Mucosa of stomach (tissue), 1 donor: ENCODE data around the gene EARS2.

Experiments
- H3K27me3 ChIP-seq: one replicate; pipeline ENCODE4 v1.7.0; 2013; ENCODE audit warnings: mild to moderate bottlenecking, low read length; ENCODE audit not compliant: control insufficient read depth, insufficient read depth
- H3K36me3 ChIP-seq: one replicate; pipeline ENCODE4 v1.7.0; 2013; ENCODE audit warnings: low read length; ENCODE audit not compliant: control insufficient read depth, insufficient read depth
- H3K4me1 ChIP-seq: one replicate; pipeline ENCODE4 v1.7.0; 2013; ENCODE audit warnings: mild to moderate bottlenecking, low read length; ENCODE audit not compliant: control insufficient read depth, insufficient read depth
- H3K4me3 ChIP-seq: one replicate; pipeline ENCODE4 v1.7.0; 2013; ENCODE audit warnings: low read length
- H3K9ac ChIP-seq: one replicate; pipeline ENCODE4 v1.7.0; 2013; ENCODE audit warnings: mild to moderate bottlenecking, low read length, moderate library complexity
- H3K9me3 ChIP-seq: one replicate; pipeline ENCODE4 v1.7.0; 2013; ENCODE audit warnings: mild to moderate bottlenecking, low read length, moderate library complexity; ENCODE audit not compliant: control insufficient read depth
- donor health status: Pancreatic carcinoma.

EARS2 gene

DNA sequence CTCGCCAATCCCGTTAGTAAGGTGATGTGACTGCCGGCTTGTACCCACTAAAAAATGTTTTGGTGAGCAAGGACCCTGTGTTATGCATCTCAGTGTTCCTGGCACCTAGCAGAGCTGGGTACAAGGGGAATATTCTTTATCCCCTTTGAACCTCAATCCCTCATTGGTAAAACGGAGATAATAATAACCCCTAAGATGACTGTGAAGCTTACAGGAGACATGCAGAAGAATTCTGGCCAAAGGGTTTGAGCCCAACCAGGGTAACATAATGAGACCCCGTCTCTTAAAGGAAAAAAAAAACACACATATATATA lies 47.8 kb downstream of the EARS2 start:
- peak overlapping the region; percentile 71 for H3K9ac ChIP-seq
- H3K27me3 ChIP-seq = no peaks in the 10 kb centered on the region
- no peaks in the 10 kb centered on the region for H3K9me3 ChIP-seq
- H3K36me3 ChIP-seq = no peaks in the 10 kb centered on the region
- H3K4me3 ChIP-seq = peak overlapping the region; percentile 65
- peaks cover 21% of the 10 kb centered on the region for H3K4me1 ChIP-seq

DNA sequence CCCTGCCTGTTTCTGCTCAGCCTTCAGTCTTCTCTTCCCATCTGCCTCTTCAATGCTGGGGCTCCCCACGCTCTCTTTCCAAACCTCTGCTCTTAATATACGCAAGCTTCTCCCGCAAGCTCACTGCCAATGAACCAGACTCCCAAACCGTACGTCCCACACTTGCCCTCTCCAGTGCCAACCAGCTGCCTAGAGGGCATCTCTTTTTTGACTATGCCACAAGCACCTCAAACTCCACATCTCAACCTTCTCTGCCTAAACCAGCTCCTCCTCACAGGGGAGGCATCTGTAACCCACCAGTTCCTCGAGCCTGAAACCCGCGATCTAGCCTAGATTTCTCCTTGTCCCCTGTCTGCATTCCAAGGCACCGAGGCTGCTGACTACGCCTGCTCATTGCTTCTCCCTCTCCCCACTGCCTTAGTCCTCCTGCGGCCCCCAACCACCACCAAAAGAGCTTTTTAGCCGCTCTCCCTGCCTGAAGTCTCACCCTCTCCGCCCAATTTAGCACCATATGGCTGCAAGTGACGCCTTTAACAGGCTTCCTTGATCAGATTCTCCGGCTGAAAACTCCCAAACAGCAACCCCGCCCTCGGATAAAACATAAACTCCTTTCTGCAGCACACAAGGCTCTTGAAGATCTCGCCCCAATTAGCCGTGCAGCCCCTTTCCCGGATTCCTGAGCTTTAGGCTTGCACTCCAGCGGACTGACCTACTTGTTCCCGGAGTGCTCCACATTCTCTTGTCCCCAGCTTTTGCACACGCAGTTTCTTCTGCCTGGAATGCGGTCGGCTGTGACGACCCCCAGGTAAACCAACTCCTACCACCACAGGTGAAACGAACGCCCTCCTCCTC lies 48.3 kb downstream of the EARS2 start:
- Histone ChIP-seq H3K9ac (peak overlapping the region; percentile 71), H3K4me1 (peaks cover 24% of the 10 kb centered on the region), H3K27me3 (no peaks in the 10 kb centered on the region), H3K36me3 (no peaks in the 10 kb centered on the region), H3K4me3 (peak overlapping the region; percentile 65), H3K9me3 (no peaks in the 10 kb centered on the region)

DNA sequence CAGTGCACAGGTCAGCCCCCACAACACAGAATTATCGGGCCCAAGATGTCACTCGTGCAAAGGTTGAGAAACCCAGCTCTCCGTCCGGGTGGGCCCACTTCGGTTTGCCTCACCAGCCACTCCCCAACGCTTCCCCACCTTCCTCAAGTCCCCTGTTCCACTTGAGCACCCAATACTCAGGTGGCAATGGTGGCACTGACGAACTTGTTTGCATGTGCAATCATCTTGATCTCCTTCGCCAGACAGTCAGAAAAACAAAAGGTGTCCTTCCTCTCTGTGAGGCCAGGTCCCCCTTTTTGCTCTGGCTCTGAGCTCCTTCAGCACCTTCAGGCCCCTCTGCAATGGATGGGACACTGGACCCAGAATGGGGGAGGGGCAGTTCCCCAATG lies 50.5 kb downstream of the EARS2 start:
- peaks cover 37% of the 10 kb centered on the region for H3K4me1 ChIP-seq

DNA sequence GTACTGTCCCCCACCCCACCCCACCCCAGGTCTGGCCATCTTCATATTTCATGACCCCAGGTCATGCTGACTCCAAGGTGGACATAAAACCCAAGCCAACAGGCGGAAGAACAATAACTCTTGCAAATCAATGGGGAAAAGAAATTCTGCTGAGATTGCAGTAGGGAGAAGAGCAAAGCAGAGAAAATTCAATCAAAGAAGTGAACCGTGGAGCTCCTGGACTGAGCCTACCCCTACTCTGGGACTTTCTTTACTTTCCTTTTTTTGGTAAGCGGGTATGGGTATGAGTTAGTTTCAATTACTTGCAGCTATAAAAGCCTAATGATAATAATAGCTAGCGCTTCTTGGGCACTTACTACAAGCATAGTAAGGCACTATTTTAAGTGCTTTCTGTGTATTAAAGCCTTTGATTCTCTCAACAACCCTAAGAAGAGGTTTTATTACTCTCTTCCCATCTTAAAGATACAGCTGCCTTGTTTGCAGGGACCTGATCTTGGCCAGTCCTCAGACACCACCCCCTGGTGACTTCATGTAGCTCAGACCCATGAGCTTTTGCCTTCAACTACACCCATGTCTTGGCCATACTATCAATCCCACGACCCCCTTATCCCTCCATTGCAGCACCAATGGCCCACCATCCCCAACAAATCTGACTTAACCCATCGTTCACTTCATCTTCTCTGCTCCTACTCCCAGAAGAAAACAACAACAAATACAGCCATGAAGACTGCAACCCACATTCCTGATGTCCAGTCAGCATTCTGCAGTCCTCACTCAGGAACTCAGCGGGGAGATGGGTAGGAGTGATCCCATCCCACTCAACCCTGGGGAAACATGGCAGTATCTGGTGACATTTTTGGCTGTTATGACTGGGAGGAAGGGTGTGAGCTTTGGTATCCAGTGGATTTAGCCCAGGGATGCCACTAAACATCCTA lies 51.2 kb downstream of the EARS2 start:
- Histone ChIP-seq H3K9ac (no peak overlapping the region), H3K36me3 (no peaks in the 10 kb centered on the region)

More for the DNA sequence above, 50.5 kb downstream of the EARS2 start:
- Histone ChIP-seq H3K4me3 (no peak overlapping the region), H3K9ac (no peak overlapping the region), H3K36me3 (no peaks in the 10 kb centered on the region), H3K9me3 (no peaks in the 10 kb centered on the region), H3K27me3 (no peaks in the 10 kb centered on the region)

DNA sequence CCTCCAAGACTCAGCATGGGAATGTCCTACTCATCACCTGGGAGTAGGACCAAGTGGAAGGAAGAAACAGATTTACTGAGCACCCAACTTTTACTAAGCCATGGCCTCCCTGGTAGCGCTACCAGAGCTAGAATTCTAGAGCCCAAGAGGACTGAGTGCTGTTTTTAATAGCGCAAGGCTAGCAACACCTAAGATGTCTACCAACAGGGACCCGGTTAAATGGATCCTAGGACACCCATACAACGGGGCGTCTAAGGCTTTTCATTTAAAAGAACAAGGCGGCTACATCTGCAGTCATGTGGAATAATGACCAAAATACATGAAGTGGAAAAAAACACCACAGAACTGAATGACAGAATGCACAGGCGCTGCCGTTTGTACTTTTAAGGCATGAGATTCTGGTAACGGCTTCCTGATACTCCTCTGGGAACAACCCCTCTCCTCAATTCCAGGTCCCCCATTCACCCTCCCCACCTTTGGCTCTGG lies 51.9 kb downstream of the EARS2 start:
- no peak overlapping the region for H3K4me3 ChIP-seq
- peaks cover 51% of the 10 kb centered on the region for H3K4me1 ChIP-seq

More for the DNA sequence above, 51.2 kb downstream of the EARS2 start:
- H3K4me1 ChIP-seq = peaks cover 44% of the 10 kb centered on the region
- H3K9me3 ChIP-seq = no peaks in the 10 kb centered on the region
- H3K4me3 ChIP-seq = no peak overlapping the region
- H3K27me3 ChIP-seq = no peaks in the 10 kb centered on the region

DNA sequence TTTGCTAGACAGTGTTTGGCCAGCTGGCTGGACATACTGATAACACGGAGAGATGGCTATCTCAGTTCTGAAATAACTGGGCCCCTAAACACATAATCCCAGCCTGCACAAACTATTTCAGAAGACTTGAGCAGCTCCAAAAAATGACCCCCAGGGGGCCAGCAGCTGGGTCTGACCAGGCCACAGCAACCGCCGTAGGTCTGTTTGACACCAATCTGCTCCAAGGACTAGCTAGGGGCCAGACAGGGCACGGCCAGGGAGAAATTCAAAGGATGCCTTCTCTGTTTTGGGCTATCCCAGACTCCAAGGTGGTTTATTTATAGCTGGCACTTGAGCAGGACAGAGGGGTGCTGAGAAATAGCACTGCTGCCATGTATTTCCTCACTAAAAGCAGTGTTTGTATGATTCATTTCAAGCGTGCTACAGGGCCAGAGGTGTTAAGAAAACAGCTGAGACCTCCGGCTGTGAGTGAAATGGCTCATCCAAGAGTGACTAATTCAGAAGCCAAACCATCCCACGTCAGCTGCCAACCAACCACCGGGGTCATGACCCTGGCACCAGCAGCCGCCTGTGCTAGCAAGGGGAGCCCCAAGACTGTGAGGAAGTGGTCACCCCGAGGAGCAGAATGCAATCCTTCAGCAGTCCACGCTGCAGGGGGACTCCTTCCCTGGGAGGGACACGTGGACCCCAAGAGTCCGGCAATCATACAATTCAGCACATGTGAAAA lies 52.5 kb downstream of the EARS2 start:
- H3K9me3 ChIP-seq = no peaks in the 10 kb centered on the region
- H3K36me3 ChIP-seq = no peaks in the 10 kb centered on the region
- H3K4me1 ChIP-seq = peaks cover 57% of the 10 kb centered on the region
- no peaks in the 10 kb centered on the region for H3K27me3 ChIP-seq
- peak overlapping the region; percentile 13 for H3K9ac ChIP-seq
- no peak overlapping the region for H3K4me3 ChIP-seq

More for the DNA sequence above, 51.9 kb downstream of the EARS2 start:
- no peak overlapping the region for H3K9ac ChIP-seq
- no peaks in the 10 kb centered on the region for H3K36me3 ChIP-seq
- H3K9me3 ChIP-seq = no peaks in the 10 kb centered on the region
- H3K27me3 ChIP-seq = no peaks in the 10 kb centered on the region

DNA sequence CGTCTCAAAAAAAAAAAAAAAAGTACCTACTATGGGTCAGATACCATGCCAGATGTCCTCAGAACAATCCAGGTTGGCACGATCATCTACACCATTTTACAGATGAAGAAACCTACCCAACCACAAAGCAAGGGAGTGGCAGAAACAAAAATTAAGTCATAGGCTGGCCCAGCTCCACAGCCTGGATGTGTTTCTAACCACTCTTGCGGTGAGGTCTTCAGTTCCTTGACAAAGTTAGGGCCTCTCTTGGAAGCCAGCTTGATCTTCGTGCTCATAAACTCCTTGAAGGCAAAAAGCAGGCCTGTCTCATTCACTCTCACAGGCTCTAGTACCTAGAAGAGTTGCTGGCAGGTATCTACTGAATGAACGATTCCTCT lies 53.1 kb downstream of the EARS2 start:
- no peaks in the 10 kb centered on the region for H3K9me3 ChIP-seq
- peaks cover 57% of the 10 kb centered on the region for H3K4me1 ChIP-seq
- no peaks in the 10 kb centered on the region for H3K27me3 ChIP-seq
- H3K36me3 ChIP-seq = no peaks in the 10 kb centered on the region
- H3K9ac ChIP-seq = no peak overlapping the region
- no peak overlapping the region for H3K4me3 ChIP-seq

DNA sequence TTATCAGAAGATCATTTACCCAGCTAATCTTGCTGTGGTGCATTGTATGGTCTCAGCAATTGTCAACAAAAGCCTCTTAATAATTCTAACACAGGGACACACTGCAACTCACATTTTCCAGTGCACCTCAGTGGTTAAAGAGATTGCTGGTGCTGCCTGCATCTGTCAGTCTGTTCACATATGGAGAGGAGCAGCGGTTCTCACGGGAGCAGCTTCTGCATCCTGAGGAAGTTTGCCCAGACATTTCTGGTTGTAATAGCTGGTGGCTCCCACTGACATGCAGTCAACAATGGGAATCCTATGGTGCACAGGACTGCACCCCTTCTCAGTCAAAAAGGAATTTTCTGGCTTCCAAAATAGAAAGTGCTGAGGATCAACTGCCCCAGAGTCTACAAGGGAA lies 54.7 kb downstream of the EARS2 start:
- Histone ChIP-seq H3K9me3 (no peaks in the 10 kb centered on the region), H3K9ac (no peak overlapping the region), H3K27me3 (no peaks in the 10 kb centered on the region), H3K4me3 (no peak overlapping the region), H3K36me3 (no peaks in the 10 kb centered on the region), H3K4me1 (peaks cover 57% of the 10 kb centered on the region)

DNA sequence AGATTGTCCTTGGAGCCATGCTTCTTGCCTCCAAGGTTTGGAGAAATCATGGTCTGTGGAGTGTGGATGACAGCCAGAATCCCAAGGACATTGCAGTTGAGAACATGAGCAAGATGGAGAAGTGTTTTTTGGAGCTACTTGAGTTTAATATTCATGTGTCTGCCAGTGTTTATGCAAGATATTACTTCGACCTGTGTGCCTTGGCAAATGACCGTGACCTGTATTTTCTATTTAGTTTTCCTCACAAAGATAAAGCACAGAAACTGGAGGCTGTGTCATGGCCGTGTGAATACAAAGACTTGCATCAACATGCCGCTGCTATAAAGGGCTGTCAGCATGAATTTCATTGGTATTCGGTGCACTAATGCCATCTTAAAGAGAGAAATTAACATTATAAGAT lies 55.9 kb downstream of the EARS2 start:
- H3K27me3 ChIP-seq = no peaks in the 10 kb centered on the region
- no peak overlapping the region for H3K4me3 ChIP-seq
- H3K9ac ChIP-seq = no peak overlapping the region
- no peaks in the 10 kb centered on the region for H3K9me3 ChIP-seq
- peaks cover 65% of the 10 kb centered on the region for H3K4me1 ChIP-seq
- H3K36me3 ChIP-seq = no peaks in the 10 kb centered on the region

DNA sequence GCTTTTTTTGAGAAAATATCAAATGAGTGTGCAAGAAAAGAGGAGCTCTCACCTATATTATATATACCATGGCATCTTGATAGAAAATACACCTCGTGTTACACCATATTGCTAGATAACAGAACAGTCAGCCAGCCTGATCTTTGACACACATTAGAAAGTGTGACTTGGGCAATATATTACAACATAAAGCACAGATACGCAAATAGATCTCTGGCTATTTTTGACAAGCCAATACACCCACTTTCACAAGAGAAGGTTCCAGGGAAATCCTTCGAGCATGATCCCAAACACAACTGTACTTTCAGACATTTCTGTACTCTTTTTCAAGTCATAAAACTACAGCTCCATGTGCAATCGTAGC lies 56.3 kb downstream of the EARS2 start:
- Histone ChIP-seq H3K9ac (no peak overlapping the region), H3K4me3 (no peak overlapping the region), H3K9me3 (no peaks in the 10 kb centered on the region), H3K4me1 (peaks cover 65% of the 10 kb centered on the region), H3K27me3 (no peaks in the 10 kb centered on the region), H3K36me3 (no peaks in the 10 kb centered on the region)

DNA sequence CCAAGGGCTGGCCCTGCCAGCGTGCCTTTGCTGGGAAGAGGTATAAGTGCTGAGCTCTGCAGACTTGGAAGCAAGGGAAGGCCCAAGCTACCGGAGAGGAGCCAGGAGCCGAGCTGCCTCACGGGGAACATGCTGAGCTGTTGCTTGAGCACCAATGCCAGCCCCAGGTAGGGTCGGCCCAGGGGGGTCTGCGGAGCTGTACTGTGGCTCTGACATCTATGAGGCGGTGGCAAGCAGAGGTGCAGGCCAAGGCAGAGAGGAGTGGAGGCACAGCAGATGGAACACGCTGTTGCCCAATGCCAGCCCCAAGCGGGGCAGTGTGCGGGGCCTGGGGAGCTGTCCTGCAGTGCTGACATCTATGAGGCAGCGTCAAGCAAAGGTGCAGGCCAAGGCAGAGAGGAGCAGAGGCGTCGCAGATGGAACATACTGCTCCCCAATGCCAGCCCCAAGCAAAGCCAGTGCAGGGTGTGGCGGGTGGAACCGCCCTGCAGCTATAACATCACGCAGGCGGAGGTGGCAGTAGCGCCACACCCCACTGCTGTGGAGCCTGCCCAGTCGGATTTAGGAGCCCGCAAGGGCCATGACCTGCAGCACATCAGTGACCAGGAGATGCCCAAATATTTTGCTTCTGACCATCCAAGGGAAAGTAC lies 56.8 kb downstream of the EARS2 start:
- H3K4me3 ChIP-seq = no peak overlapping the region
- H3K9me3 ChIP-seq = no peaks in the 10 kb centered on the region
- H3K4me1 ChIP-seq = peaks cover 65% of the 10 kb centered on the region
- peaks cover 4% of the 10 kb centered on the region for H3K36me3 ChIP-seq
- no peaks in the 10 kb centered on the region for H3K27me3 ChIP-seq
- H3K9ac ChIP-seq = no peak overlapping the region
